Mesendoderm (in vitro differentiated cells): Measurements from ENCODE around the gene MAP3K15.

Experiments
- DNase-seq: peaks from one replicate; pipeline ENCODE4 v3.0.0; 2013
- H2AK5ac ChIP-seq: 2 replicates; pipeline ENCODE4 v1.6.1; 2013; ENCODE audit warnings: low read length, inconsistent platforms
- H2BK120ac ChIP-seq: 2 replicates; pipeline ENCODE4 v1.6.1; 2013; ENCODE audit warnings: low read depth, mild to moderate bottlenecking, low read length, moderate library complexity, mixed read lengths
- H2BK15ac ChIP-seq: replicated peaks from 2 replicates; pipeline ENCODE4 v1.6.1; 2013; ENCODE audit warnings: low read depth, mild to moderate bottlenecking, moderate library complexity
- H2BK5ac ChIP-seq: 2 replicates; pipeline ENCODE4 v1.6.1; 2013; ENCODE audit warnings: low read length, inconsistent platforms
- H3K18ac ChIP-seq: 2 replicates; pipeline ENCODE4 v1.6.1; 2013; ENCODE audit warnings: mild to moderate bottlenecking, low read length, mixed read lengths
- H3K23ac ChIP-seq: one replicate; pipeline ENCODE4 v1.6.1; 2013; ENCODE audit warnings: low read length
- H3K27ac ChIP-seq: 2 replicates; pipeline ENCODE4 v1.5.1; 2013; ENCODE audit warnings: low read depth, mild to moderate bottlenecking, inconsistent platforms, low read length, moderate library complexity
- H3K27me3 ChIP-seq: 2 replicates; pipeline ENCODE4 v1.6.1; 2013; ENCODE audit warnings: low read length, control low read depth, mild to moderate bottlenecking, inconsistent platforms; ENCODE audit not compliant: insufficient read depth, poor library complexity
- H3K36me3 ChIP-seq: 2 replicates; pipeline ENCODE4 v1.6.1; 2013; ENCODE audit warnings: low read length, inconsistent platforms; ENCODE audit not compliant: control insufficient read depth, insufficient read depth
- H3K4ac ChIP-seq: one replicate; pipeline ENCODE4 v1.6.1; 2013; ENCODE audit warnings: low read depth, mild to moderate bottlenecking, low read length, moderate library complexity
- H3K4me1 ChIP-seq: 2 replicates; pipeline ENCODE4 v1.6.1; 2013; ENCODE audit warnings: low read depth, low read length, inconsistent platforms; ENCODE audit not compliant: control insufficient read depth
- H3K4me2 ChIP-seq: 2 replicates; pipeline ENCODE4 v1.6.1; 2013; ENCODE audit warnings: low read length
- H3K4me3 ChIP-seq: 2 replicates; pipeline ENCODE4 v1.5.1; 2013; ENCODE audit warnings: mild to moderate bottlenecking, low read length
- H3K56ac ChIP-seq: one replicate; pipeline ENCODE4 v1.6.1; 2013; ENCODE audit warnings: low read length
- H3K79me1 ChIP-seq: 2 replicates; pipeline ENCODE4 v1.6.1; 2013; ENCODE audit warnings: low read length, inconsistent platforms
- H3K79me2 ChIP-seq: 2 replicates; pipeline ENCODE4 v1.6.1; 2013; ENCODE audit warnings: mild to moderate bottlenecking, low read length; ENCODE audit not compliant: control insufficient read depth, insufficient read depth
- H3K9ac ChIP-seq: 2 replicates; pipeline ENCODE4 v1.6.1; 2013; ENCODE audit warnings: low read length, inconsistent platforms
- H4K5ac ChIP-seq: one replicate; pipeline ENCODE4 v1.6.1; 2013; ENCODE audit warnings: low read length
- H4K8ac ChIP-seq: one replicate; pipeline ENCODE4 v1.6.1; 2013; ENCODE audit warnings: low read depth, mild to moderate bottlenecking, control low read depth, low read length, moderate library complexity
- WGBS: extraction: QIAGEN DNeasy Blood & Tissue Kit; methylation state at CpG from one replicate; pipeline ENCODE4 v1.1.7; 2013; ENCODE audit warnings: low lambda C conversion rate, missing lambda C conversion rate; ENCODE audit not compliant: insufficient coverage; ENCODE audit errors: extremely low coverage; 5-methylcytosine and 5-hydroxymethylcytosine counted together

MAP3K15 gene

GRCh38 chrX:19557822-19558221 lies 42.5 kb upstream of the MAP3K15 start:
- H3K4me2 ChIP-seq: no peak overlapping the region
- H3K79me2 ChIP-seq: no peaks in the 10 kb centered on the region
- no peak overlapping the region for H2BK5ac ChIP-seq
- no peaks in the 10 kb centered on the region for H3K79me1 ChIP-seq
- no peak overlapping the region for H3K4ac ChIP-seq
- H3K18ac ChIP-seq: no peak overlapping the region
- no peak overlapping the region for H2AK5ac ChIP-seq
- H3K56ac ChIP-seq: no peak overlapping the region
- H4K5ac ChIP-seq: no peak overlapping the region
- H3K4me3 ChIP-seq: no peak overlapping the region
- no peak overlapping the region for H2BK120ac ChIP-seq
- no peak for DNase-seq
- no peaks in the 10 kb centered on the region for H3K36me3 ChIP-seq
- H3K4me1 ChIP-seq: no peaks in the 10 kb centered on the region
- no CpG with 5 or more reads among the region's 2 CpGs for WGBS
- no peak overlapping the region for H2BK15ac ChIP-seq
- H3K27me3 ChIP-seq: no peaks in the 10 kb centered on the region
- H3K23ac ChIP-seq: no peak overlapping the region
- H3K27ac ChIP-seq: no peak overlapping the region
- no peak overlapping the region for H3K9ac ChIP-seq
- no peak overlapping the region for H4K8ac ChIP-seq

- no peak overlapping the region for H4K8ac ChIP-seq
- no peak for DNase-seq
Measured at GRCh38 chrX:19556202-19556601, 40.9 kb upstream of the MAP3K15 start.

GRCh38 chrX:19555683-19556082 lies 40.4 kb upstream of the MAP3K15 start:
- no peak overlapping the region for H3K4me3 ChIP-seq

More at GRCh38 chrX:19556202-19556601, 40.9 kb upstream of the MAP3K15 start:
- no peak overlapping the region for H3K27ac ChIP-seq
- no peak overlapping the region for H3K4me2 ChIP-seq
- H3K18ac ChIP-seq: no peak overlapping the region
- no peak overlapping the region for H3K56ac ChIP-seq
- no peaks in the 10 kb centered on the region for H3K79me2 ChIP-seq
- H2AK5ac ChIP-seq: no peak overlapping the region
- no peaks in the 10 kb centered on the region for H3K79me1 ChIP-seq
- no peaks in the 10 kb centered on the region for H3K4me1 ChIP-seq
- no peaks in the 10 kb centered on the region for H3K36me3 ChIP-seq
- no peak overlapping the region for H2BK5ac ChIP-seq
- H3K23ac ChIP-seq: no peak overlapping the region
- no peak overlapping the region for H2BK15ac ChIP-seq
- WGBS: no CpG with 5 or more reads among the region's 4 CpGs
- no peak overlapping the region for H3K9ac ChIP-seq
- no peak overlapping the region for H3K4ac ChIP-seq
- H3K4me3 ChIP-seq: no peak overlapping the region
- no peak overlapping the region for H2BK120ac ChIP-seq
- no peak overlapping the region for H4K5ac ChIP-seq
- H3K27me3 ChIP-seq: no peaks in the 10 kb centered on the region

GRCh38 chrX:19555236-19555635 lies 39.9 kb upstream of the MAP3K15 start:
- H3K9ac ChIP-seq: no peak overlapping the region
- H3K56ac ChIP-seq: no peak overlapping the region
- H3K36me3 ChIP-seq: no peaks in the 10 kb centered on the region
- H3K4me2 ChIP-seq: no peak overlapping the region
- H3K18ac ChIP-seq: no peak overlapping the region
- H3K27me3 ChIP-seq: no peaks in the 10 kb centered on the region
- no peaks in the 10 kb centered on the region for H3K79me1 ChIP-seq
- no peak overlapping the region for H4K8ac ChIP-seq
- no peak overlapping the region for H3K27ac ChIP-seq
- H3K4me3 ChIP-seq: no peak overlapping the region
- H2BK120ac ChIP-seq: no peak overlapping the region
- H3K79me2 ChIP-seq: no peaks in the 10 kb centered on the region
- no peak overlapping the region for H3K4ac ChIP-seq
- no peak for DNase-seq
- H4K5ac ChIP-seq: no peak overlapping the region
- no peak overlapping the region for H3K23ac ChIP-seq
- WGBS: no CpG with 5 or more reads among the region's 5 CpGs
- H2BK15ac ChIP-seq: no peak overlapping the region
- no peak overlapping the region for H2BK5ac ChIP-seq
- H2AK5ac ChIP-seq: no peak overlapping the region
- no peaks in the 10 kb centered on the region for H3K4me1 ChIP-seq

More at GRCh38 chrX:19555683-19556082, 40.4 kb upstream of the MAP3K15 start:
- no peaks in the 10 kb centered on the region for H3K27me3 ChIP-seq
- H3K4me2 ChIP-seq: no peak overlapping the region
- no peaks in the 10 kb centered on the region for H3K79me1 ChIP-seq
- no peak overlapping the region for H4K5ac ChIP-seq
- DNase-seq: no peak
- H2AK5ac ChIP-seq: no peak overlapping the region
- no CpG with 5 or more reads among the region's 5 CpGs for WGBS
- no peak overlapping the region for H3K4ac ChIP-seq
- H2BK5ac ChIP-seq: no peak overlapping the region
- no peaks in the 10 kb centered on the region for H3K79me2 ChIP-seq
- H3K36me3 ChIP-seq: no peaks in the 10 kb centered on the region
- H3K27ac ChIP-seq: no peak overlapping the region
- no peak overlapping the region for H2BK120ac ChIP-seq
- no peaks in the 10 kb centered on the region for H3K4me1 ChIP-seq
- H3K56ac ChIP-seq: no peak overlapping the region
- no peak overlapping the region for H3K18ac ChIP-seq
- no peak overlapping the region for H3K23ac ChIP-seq
- no peak overlapping the region for H4K8ac ChIP-seq
- no peak overlapping the region for H2BK15ac ChIP-seq
- no peak overlapping the region for H3K9ac ChIP-seq

- Histone ChIP-seq H3K56ac (no peak overlapping the region), H3K79me1 (no peaks in the 10 kb centered on the region), H2BK120ac (no peak overlapping the region), H2BK5ac (no peak overlapping the region), H4K5ac (no peak overlapping the region), H3K27ac (no peak overlapping the region), H4K8ac (no peak overlapping the region), H3K9ac (no peak overlapping the region), H3K79me2 (no peaks in the 10 kb centered on the region), H3K27me3 (no peaks in the 10 kb centered on the region), H3K18ac (no peak overlapping the region), H3K4me1 (no peaks in the 10 kb centered on the region), H3K4me3 (no peak overlapping the region), H3K36me3 (no peaks in the 10 kb centered on the region), H3K4ac (no peak overlapping the region), H3K4me2 (no peak overlapping the region), H2BK15ac (no peak overlapping the region), H3K23ac (no peak overlapping the region), H2AK5ac (no peak overlapping the region)
- no peak for DNase-seq
- WGBS: no CpG with 5 or more reads among the region's 3 CpGs
Measured at GRCh38 chrX:19554786-19555185, 39.5 kb upstream of the MAP3K15 start.

- WGBS: no CpG with 5 or more reads among the region's 6 CpGs
Measured at GRCh38 chrX:19552793-19553192, 37.5 kb upstream of the MAP3K15 start.

More at GRCh38 chrX:19552793-19553192, 37.5 kb upstream of the MAP3K15 start:
- Histone ChIP-seq H3K9ac (no peak overlapping the region), H3K79me2 (no peaks in the 10 kb centered on the region), H3K27me3 (no peaks in the 10 kb centered on the region), H3K4me3 (no peak overlapping the region), H4K8ac (no peak overlapping the region), H3K4me2 (no peak overlapping the region), H3K36me3 (no peaks in the 10 kb centered on the region), H3K4ac (no peak overlapping the region), H2BK120ac (no peak overlapping the region), H3K56ac (no peak overlapping the region), H3K23ac (no peak overlapping the region), H2BK15ac (no peak overlapping the region), H2BK5ac (no peak overlapping the region), H3K79me1 (no peaks in the 10 kb centered on the region), H3K18ac (no peak overlapping the region), H3K27ac (no peak overlapping the region), H4K5ac (no peak overlapping the region), H2AK5ac (no peak overlapping the region), H3K4me1 (no peaks in the 10 kb centered on the region)
- DNase-seq: no peak
